ENCODE results near the gene PHACTR3.

PHACTR3 gene

GRCh38 chr20:59603781-59604541 is at the start of gene PHACTR3:
Gene PHACTR3 (plus strand): TSS chr20:59604540. CDS start chr20:59605015, 475 bp downstream.
- TF ChIP-seq CTCF (IDR thresholded peaks at IDR 0.05) = no peak

GRCh38 chr20:59559024-59559817 is 45.1 kb upstream of the PHACTR3 start:
- TF ChIP-seq CTCF (IDR thresholded peaks at IDR 0.05) = no peak

- TF ChIP-seq CTCF (IDR thresholded peaks at IDR 0.05) = no peak
These were observed 44.5 kb upstream of the PHACTR3 start for GRCh38 chr20:59559863-59560262.

- TF ChIP-seq CTCF (IDR thresholded peaks at IDR 0.05) = peak; percentile 73
These were observed 43.6 kb upstream of the PHACTR3 start for GRCh38 chr20:59560588-59561227.

GRCh38 chr20:59561228-59561605 is 43.1 kb upstream of the PHACTR3 start:
- TF ChIP-seq CTCF (IDR thresholded peaks at IDR 0.05) = no peak

- TF ChIP-seq CTCF (IDR thresholded peaks at IDR 0.05) = no peak
These were observed 42.6 kb upstream of the PHACTR3 start for GRCh38 chr20:59561614-59562277.

- no peak for TF ChIP-seq CTCF (IDR thresholded peaks at IDR 0.05)
These were observed 40.2 kb upstream of the PHACTR3 start for GRCh38 chr20:59564171-59564570.

Measured in LNCAP (cell line).